HL-60 (cell line): ENCODE data around the gene CITED1.

Experiments
- DNase-seq, 2 experiments: peaks; one replicate each; pipeline ENCODE4 v3.0.0-alpha.2; 2010 to 2020; ENCODE audit warnings: low read depth in 1 of 2, low spot score in 1 of 2
- H3K27ac ChIP-seq: fragments of 250-450 bp; sonication (Bioruptor Pico); replicated peaks from 2 replicates; pipeline ENCODE4 v1.5.1; 2020; ENCODE audit warnings: mild to moderate bottlenecking, moderate library complexity
- H3K27me3 ChIP-seq: fragments of 250-450 bp; sonication (Bioruptor Pico); 2 replicates; pipeline ENCODE4 v1.5.1; 2021; ENCODE audit warnings: mild to moderate bottlenecking, moderate library complexity; ENCODE audit not compliant: insufficient read depth, poor library complexity, severe bottlenecking
- H3K4me3 ChIP-seq: replicated peaks from 2 replicates; pipeline ENCODE4 v1.5.1; 2011; ENCODE audit warnings: mild to moderate bottlenecking, control low read depth, low read length; ENCODE audit not compliant: insufficient read depth
- GABPA ChIP-seq: IDR thresholded peaks from 2 replicates; pipeline ENCODE4 v1.6.1; 2012; ENCODE audit warnings: low read depth
- POLR2AphosphoS5 ChIP-seq: IDR thresholded peaks from 2 replicates; pipeline ENCODE4 v1.6.1; 2012; ENCODE audit warnings: low read depth
- SPI1 ChIP-seq: IDR thresholded peaks from 2 replicates; pipeline ENCODE4 v1.6.1; 2012; ENCODE audit warnings: low read depth, mild to moderate bottlenecking, borderline replicate concordance
- TF ChIP-seq, protein P1 (sequence below): IDR thresholded peaks from one replicate; pipeline ENCODE4 v1.5.1; 2011; ENCODE audit warnings: low read length, control low read depth, inconsistent platforms; ENCODE audit not compliant: insufficient read depth
- TF ChIP-seq, protein P2 (sequence below): IDR thresholded peaks from 2 replicates; pipeline ENCODE4 v1.6.1; 2012; ENCODE audit warnings: low read depth; ENCODE audit not compliant: insufficient replicate concordance

CITED1 gene

DNA sequence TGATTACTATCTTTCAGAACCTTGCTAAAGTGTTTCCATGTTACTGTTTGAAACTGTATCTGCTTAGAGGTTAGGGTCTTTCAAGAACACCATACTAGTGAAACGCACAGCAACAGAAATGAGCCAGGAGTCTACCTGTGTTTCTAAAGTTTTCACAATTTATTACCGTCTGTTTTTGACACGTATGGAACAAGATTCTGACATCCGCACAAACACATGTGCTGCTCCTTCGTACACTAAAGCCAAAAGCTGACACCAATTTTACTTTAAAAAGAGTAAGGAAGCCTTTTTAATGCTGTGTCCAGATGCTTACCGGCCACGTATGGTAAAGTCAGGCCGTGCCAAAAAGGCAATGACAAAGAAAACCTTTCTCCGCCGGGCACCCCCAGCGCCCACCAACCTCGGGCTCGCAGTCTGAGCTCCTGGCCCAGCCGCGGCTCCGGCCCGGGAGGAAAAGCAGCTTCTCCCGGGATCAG is 29.2 kb downstream of the CITED1 start:
- Histone ChIP-seq H3K27me3 (no peaks in the 10 kb centered on the region), H3K27ac (peak overlapping the region; percentile 90), H3K4me3 (peak overlapping the region; percentile 58)
- TF ChIP-seq, protein P1, sequence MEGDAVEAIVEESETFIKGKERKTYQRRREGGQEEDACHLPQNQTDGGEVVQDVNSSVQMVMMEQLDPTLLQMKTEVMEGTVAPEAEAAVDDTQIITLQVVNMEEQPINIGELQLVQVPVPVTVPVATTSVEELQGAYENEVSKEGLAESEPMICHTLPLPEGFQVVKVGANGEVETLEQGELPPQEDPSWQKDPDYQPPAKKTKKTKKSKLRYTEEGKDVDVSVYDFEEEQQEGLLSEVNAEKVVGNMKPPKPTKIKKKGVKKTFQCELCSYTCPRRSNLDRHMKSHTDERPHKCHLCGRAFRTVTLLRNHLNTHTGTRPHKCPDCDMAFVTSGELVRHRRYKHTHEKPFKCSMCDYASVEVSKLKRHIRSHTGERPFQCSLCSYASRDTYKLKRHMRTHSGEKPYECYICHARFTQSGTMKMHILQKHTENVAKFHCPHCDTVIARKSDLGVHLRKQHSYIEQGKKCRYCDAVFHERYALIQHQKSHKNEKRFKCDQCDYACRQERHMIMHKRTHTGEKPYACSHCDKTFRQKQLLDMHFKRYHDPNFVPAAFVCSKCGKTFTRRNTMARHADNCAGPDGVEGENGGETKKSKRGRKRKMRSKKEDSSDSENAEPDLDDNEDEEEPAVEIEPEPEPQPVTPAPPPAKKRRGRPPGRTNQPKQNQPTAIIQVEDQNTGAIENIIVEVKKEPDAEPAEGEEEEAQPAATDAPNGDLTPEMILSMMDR, result no peak
- TF ChIP-seq GABPA, result no peak
- TF ChIP-seq POLR2AphosphoS5, result no peak
- TF ChIP-seq, protein P2, sequence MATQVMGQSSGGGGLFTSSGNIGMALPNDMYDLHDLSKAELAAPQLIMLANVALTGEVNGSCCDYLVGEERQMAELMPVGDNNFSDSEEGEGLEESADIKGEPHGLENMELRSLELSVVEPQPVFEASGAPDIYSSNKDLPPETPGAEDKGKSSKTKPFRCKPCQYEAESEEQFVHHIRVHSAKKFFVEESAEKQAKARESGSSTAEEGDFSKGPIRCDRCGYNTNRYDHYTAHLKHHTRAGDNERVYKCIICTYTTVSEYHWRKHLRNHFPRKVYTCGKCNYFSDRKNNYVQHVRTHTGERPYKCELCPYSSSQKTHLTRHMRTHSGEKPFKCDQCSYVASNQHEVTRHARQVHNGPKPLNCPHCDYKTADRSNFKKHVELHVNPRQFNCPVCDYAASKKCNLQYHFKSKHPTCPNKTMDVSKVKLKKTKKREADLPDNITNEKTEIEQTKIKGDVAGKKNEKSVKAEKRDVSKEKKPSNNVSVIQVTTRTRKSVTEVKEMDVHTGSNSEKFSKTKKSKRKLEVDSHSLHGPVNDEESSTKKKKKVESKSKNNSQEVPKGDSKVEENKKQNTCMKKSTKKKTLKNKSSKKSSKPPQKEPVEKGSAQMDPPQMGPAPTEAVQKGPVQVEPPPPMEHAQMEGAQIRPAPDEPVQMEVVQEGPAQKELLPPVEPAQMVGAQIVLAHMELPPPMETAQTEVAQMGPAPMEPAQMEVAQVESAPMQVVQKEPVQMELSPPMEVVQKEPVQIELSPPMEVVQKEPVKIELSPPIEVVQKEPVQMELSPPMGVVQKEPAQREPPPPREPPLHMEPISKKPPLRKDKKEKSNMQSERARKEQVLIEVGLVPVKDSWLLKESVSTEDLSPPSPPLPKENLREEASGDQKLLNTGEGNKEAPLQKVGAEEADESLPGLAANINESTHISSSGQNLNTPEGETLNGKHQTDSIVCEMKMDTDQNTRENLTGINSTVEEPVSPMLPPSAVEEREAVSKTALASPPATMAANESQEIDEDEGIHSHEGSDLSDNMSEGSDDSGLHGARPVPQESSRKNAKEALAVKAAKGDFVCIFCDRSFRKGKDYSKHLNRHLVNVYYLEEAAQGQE, result no peak
- no peak for TF ChIP-seq SPI1
- no peak for DNase-seq

DNA sequence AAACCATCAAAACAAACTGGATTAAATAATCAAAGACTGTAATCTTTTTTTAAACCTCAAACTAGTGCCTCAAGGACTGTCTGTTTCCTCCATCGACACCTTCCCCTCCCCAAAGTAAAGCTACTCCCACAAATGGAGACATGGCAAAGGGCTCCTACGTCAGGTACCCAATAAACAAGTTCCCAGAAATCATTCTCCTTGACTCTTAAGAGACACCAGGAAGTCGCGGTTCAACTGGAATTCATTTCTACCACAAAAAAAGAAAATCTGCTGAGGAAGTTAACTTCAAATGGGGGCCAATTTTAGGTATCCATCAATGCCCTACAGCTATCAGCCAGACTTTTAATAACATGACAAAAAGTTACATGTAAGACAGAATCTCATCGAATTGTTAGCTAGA is 31.2 kb downstream of the CITED1 start:
- TF ChIP-seq, protein P1, result no peak
- TF ChIP-seq POLR2AphosphoS5 (no peak), GABPA (no peak), SPI1 (no peak)
- TF ChIP-seq, protein P2, result no peak
- no peak for DNase-seq
- H3K27ac ChIP-seq, result 0 out of 2 replicates have a peak overlapping the region, but pooled peaks have one; percentile 90
- peak overlapping the region; percentile 58 for H3K4me3 ChIP-seq
- no peaks in the 10 kb centered on the region for H3K27me3 ChIP-seq

DNA sequence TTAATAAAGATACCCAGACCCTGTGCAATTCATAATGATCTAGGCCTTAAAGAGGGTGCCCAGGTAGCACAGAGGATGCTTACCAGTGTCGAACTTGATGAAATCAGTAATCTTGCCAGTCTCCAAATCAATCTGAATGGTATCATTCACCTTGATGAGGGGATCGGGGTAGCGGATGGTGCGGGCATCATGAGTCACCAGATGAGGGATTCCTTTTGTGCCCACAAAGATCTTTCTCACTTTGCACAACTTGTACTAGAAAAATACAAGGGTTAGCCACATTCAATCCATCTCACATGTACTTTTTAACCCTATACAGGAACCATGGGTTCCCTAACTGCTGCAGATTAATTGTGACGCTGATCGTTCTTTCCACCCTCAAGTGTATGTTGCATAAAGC is 32.0 kb downstream of the CITED1 start:
- Histone ChIP-seq H3K27me3 (no peaks in the 10 kb centered on the region), H3K4me3 (no peak overlapping the region), H3K27ac (no peak overlapping the region)
- no peak for DNase-seq
- TF ChIP-seq SPI1, result no peak
- TF ChIP-seq POLR2AphosphoS5, result no peak
- TF ChIP-seq GABPA, result no peak
- TF ChIP-seq, protein P1, result no peak
- TF ChIP-seq, protein P2, result no peak
